Colon (tissue), 2 donors: ENCODE measurements around the gene LAMA2.
A peak's percentile ranks its signal among the peaks of the same experiment; 100 is the strongest.

Experiments
- FAIRE-seq: peaks from 2 replicates; lab custom pipeline; 2012; peaks lifted over from hg19 to GRCh38; lab: Jason Lieb, UNC
- donor health status: control.
- donor health status: control.

Gene LAMA2

DNA sequence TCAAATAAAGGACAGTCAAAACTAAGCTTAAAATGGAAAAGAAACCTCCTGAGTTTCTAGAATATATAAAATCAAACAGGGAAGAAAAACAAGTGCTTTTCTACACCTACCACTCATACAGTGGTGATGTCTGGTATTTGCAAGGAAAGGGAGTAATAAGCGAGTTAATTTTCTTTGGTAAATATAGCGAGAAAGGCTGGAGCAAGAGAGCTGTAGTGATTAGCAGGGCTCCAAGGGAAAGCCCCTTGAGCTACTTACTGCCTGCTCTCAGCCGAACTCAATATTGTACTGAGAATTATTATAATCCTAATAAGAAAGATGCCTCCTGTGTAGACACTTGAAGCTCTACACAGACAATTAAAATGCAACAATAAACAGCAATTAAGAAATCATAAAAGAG, 296.3 kb downstream of the LAMA2 start:
- FAIRE-seq: no peak

- FAIRE-seq: peak; percentile 53
Observed at GRCh38 chr6:129181001-129181400, 298.1 kb downstream of the LAMA2 start.

- no peak for FAIRE-seq
Observed at GRCh38 chr6:129183187-129183591, 300.3 kb downstream of the LAMA2 start.

DNA sequence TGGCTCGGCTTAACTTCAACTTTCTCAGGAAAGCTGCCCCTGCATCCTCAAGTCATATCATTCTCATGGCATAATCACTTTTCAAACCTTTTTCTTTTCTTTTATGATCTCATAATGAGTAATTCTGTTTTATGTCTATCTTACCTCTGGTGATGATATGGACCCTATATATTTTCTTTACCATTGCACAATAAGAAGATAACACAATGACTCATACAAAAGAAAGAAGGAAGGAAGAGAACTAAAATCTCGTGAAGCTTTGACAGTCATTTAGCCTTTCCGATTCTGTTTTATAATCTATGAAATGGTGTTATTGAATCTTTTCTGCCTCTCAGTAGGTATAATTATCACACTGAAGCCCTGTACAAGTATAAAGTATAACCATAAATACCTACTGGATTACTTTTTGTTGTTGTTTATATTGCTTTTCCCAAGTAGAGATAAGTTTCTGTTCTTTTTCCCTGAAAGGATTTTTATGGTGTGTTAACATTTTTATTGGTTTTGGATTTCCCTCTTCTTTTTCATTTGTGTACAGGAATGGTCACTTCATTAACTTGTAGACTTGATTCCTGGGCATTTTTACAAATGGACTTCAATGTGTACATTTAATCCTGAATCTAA, 300.9 kb downstream of the LAMA2 start:
- FAIRE-seq: peak; percentile 75

GRCh38 chr6:129184324-129184723, 301.4 kb downstream of the LAMA2 start:
- FAIRE-seq: no peak

- no peak for FAIRE-seq
Observed at GRCh38 chr6:129184808-129185366, 301.9 kb downstream of the LAMA2 start.

DNA sequence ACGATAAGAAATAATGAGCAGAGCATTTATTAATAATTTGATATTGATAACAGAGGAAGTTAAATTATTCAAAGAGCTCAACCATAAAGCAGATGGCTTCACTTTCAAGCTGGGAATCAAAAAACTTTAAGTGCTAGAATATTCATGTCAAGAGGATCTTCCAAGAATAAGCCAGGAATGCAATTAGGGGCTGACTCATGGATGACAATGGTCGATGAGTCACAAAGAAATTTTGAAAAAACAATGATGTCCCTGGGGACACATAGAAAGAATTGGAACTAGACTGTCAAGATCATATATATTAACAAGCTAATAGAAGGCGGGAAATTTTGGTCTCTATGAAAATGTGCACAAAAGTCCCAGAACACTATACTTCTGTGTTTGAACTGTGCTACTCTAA, 304.1 kb downstream of the LAMA2 start:
- FAIRE-seq: no peak

GRCh38 chr6:129188306-129188705, 305.4 kb downstream of the LAMA2 start:
- no peak for FAIRE-seq

GRCh38 chr6:129188795-129189194, 305.9 kb downstream of the LAMA2 start:
- no peak for FAIRE-seq

DNA sequence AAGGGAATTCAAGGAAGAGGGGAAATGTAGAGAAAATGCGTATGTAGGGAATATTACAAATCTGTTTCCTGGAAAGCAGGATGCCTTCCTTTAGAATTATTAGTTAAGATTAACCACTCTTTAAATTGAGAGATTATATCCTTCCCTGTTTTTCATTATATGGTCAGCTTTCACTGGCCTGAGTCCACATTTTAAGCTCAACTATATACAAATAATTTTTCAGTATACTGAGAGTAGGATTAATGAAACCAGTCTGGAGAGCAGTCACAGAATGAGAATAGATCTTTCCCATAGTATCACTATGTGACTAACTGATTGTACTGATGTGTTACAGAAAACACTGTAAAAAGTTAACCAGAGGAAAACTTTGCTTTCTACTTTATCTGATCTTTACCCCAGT, 306.3 kb downstream of the LAMA2 start:
- no peak for FAIRE-seq

GRCh38 chr6:129191235-129191634, 308.3 kb downstream of the LAMA2 start:
- no peak for FAIRE-seq

DNA sequence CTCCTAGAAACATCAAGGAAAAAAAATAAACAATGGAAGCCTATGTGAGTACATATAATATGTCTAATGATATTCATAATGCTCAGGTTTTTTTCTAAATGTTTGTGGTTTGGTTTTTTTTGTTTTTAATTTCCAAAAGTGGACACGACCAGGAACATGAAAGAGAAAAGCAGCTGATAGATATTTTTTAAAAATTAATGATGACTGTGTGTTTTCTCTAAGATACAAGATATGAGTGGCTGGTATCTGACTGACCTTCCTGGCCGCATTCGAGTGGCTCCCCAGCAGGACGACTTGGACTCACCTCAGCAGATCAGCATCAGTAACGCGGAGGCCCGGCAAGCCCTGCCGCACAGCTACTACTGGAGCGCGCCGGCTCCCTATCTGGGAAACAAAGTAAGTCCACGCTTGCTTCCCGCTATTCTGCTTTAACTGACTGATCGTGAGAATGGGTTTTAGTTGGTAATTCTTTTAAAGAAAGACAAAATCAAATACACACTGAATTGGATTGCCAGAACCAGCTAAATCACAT, 309.6 kb downstream of the LAMA2 start:
- FAIRE-seq: no peak

- no peak for FAIRE-seq
Observed at GRCh38 chr6:129194306-129194941, 311.5 kb downstream of the LAMA2 start.

GRCh38 chr6:129195161-129195560, 312.2 kb downstream of the LAMA2 start:
- no peak for FAIRE-seq

GRCh38 chr6:129195643-129196042, 312.7 kb downstream of the LAMA2 start:
- no peak for FAIRE-seq

GRCh38 chr6:129197154-129197553, 314.2 kb downstream of the LAMA2 start:
- FAIRE-seq: no peak

GRCh38 chr6:129200151-129200550, 317.2 kb downstream of the LAMA2 start:
- FAIRE-seq: peak; percentile 84

GRCh38 chr6:129203190-129203900, 320.4 kb downstream of the LAMA2 start:
- no peak for FAIRE-seq

GRCh38 chr6:129206821-129207220, 323.9 kb downstream of the LAMA2 start:
- FAIRE-seq: no peak

GRCh38 chr6:129207832-129208231, 324.9 kb downstream of the LAMA2 start:
- no peak for FAIRE-seq

- FAIRE-seq: no peak
Observed at GRCh38 chr6:129208415-129209034, 325.6 kb downstream of the LAMA2 start.

GRCh38 chr6:129209355-129209754, 326.4 kb downstream of the LAMA2 start:
- no peak for FAIRE-seq
